SK-N-SH (cell line): ENCODE results near the gene VAMP5. TPM values are rescaled to one million over a fixed set of nuclear protein-coding genes. Genes with fewer than 3 reads are reported as not detected.

Experiments
- CTCF ChIA-PET: fragments of 300-600, 350-600 bp; formaldehyde crosslinking; extraction: SDS; loops from one replicate; lab custom pipeline; 2021; lab: Yijun Ruan, JAX
- POLR2A ChIA-PET: fragments of 350-600 bp; sonication (Branson Sonifier 250); formaldehyde crosslinking; extraction: SDS; loops from one replicate; lab custom pipeline; 2020; ENCODE audit warnings: antibody characterized with exemption, inconsistent platforms; lab: Yijun Ruan, JAX
- DNase-seq: peaks from one replicate; pipeline ENCODE4 v3.0.0; 2012
- H2AFZ ChIP-seq: fragments of 200-600 bp; sonication (generic); 2 replicates; pipeline ENCODE4 v1.8.1; 2016; ENCODE audit warnings: antibody characterized with exemption, mild to moderate bottlenecking, low read depth
- H3F3A ChIP-seq: fragments of 200-600 bp; sonication (generic); replicated peaks from 2 replicates; pipeline ENCODE3; 2016; ENCODE audit warnings: antibody characterized with exemption, mild to moderate bottlenecking; ENCODE audit not compliant: insufficient read depth
- H3K27ac ChIP-seq, 2 experiments: fragments of 200-500 bp in 1 of 2; fragments of 200-600 bp in 1 of 2; sonication (Bioruptor generic) in 1 of 2; sonication (generic), shearing (Covaris generic) in 1 of 2; 2 replicates each; pipeline versions ENCODE4 v1.5.1 to v1.6.1; 2014 to 2016; ENCODE audit warnings: low read depth in 2 of 2, inconsistent platforms in 1 of 2, low read length in 1 of 2, mild to moderate bottlenecking in 1 of 2, mixed read lengths in 1 of 2
- H3K27me3 ChIP-seq: fragments of 200-600 bp; sonication (generic), shearing (Covaris generic); 2 replicates; pipeline ENCODE4 v1.6.1; 2016; ENCODE audit warnings: mixed run types; ENCODE audit not compliant: insufficient read depth
- H3K36me3 ChIP-seq, 2 experiments: fragments of 200-500 bp in 1 of 2; fragments of 200-600 bp in 1 of 2; sonication (Bioruptor generic) in 1 of 2; sonication (generic) in 1 of 2; replicated peaks in 1 of 2; 2 replicates each; pipeline versions ENCODE3 to v1.5.1; 2014 to 2016; ENCODE audit warnings: low read length in 1 of 2, mild to moderate bottlenecking in 1 of 2; ENCODE audit not compliant: insufficient read depth in 2 of 2, control insufficient read depth in 1 of 2
- H3K4me1 ChIP-seq, 2 experiments: fragments of 200-500 bp in 1 of 2; fragments of 200-600 bp in 1 of 2; sonication (Bioruptor generic) in 1 of 2; sonication (generic), shearing (Covaris generic) in 1 of 2; 2 replicates each; pipeline versions ENCODE4 v1.5.1 to v1.6.1; 2014 to 2016; ENCODE audit warnings: low read depth in 1 of 2, low read length in 1 of 2, mixed run types in 1 of 2; ENCODE audit not compliant: insufficient read depth in 2 of 2, control insufficient read depth in 1 of 2
- H3K4me2 ChIP-seq: fragments of 200-600 bp; sonication (generic), shearing (Covaris generic); 2 replicates; pipeline ENCODE4 v1.6.1; 2017; ENCODE audit warnings: mixed run types
- H3K4me3 ChIP-seq, 2 experiments: fragments of 200-500 bp in 1 of 2; fragments of 200-600 bp in 1 of 2; sonication (Bioruptor generic) in 1 of 2; sonication (generic), shearing (Covaris generic) in 1 of 2; 2 replicates each; pipeline versions ENCODE4 v1.5.1 to v1.8.1; 2014 to 2016; ENCODE audit warnings: low read depth in 2 of 2, inconsistent platforms in 1 of 2, low read length in 1 of 2, mild to moderate bottlenecking in 1 of 2, mixed read lengths in 1 of 2, moderate library complexity in 1 of 2
- H3K79me2 ChIP-seq: fragments of 200-600 bp; sonication (generic); 2 replicates; pipeline ENCODE4 v1.8.1; 2017; ENCODE audit warnings: mild to moderate bottlenecking; ENCODE audit not compliant: insufficient read depth
- H3K9ac ChIP-seq: fragments of 200-600 bp; sonication (generic); 2 replicates; pipeline ENCODE4 v1.6.1; 2017; ENCODE audit warnings: mixed run types
- H3K9me2 ChIP-seq: fragments of 200-600 bp; sonication (generic); 2 replicates; pipeline ENCODE4 v1.6.1; 2017; ENCODE audit warnings: mixed run types
- H3K9me3 ChIP-seq: fragments of 200-600 bp; sonication (generic); 2 replicates; pipeline ENCODE4 v1.6.1; 2017; ENCODE audit warnings: mixed run types, mild to moderate bottlenecking, moderate library complexity
- H4K20me1 ChIP-seq: fragments of 200-600 bp; sonication (generic); 2 replicates; pipeline ENCODE4 v1.6.1; 2017; ENCODE audit warnings: mild to moderate bottlenecking, mixed run types; ENCODE audit not compliant: insufficient read depth
- CHD2 ChIP-seq: fragments of 150-350 bp; IDR thresholded peaks from 2 replicates; pipeline ENCODE4 v1.6.1; 2018; ENCODE audit warnings: low read length; ENCODE audit not compliant: partially characterized antibody
- FOXJ3 ChIP-seq: sonication (generic); formaldehyde crosslinking; IDR thresholded peaks from 2 replicates; pipeline ENCODE4 v1.5.1; 2020; ENCODE audit warnings: mild to moderate bottlenecking, missing genetic modification reagents
- MAX ChIP-seq: IDR thresholded peaks from 2 replicates; pipeline ENCODE4 v1.4.0; 2012; ENCODE audit warnings: low read depth
- MEF2A ChIP-seq: IDR thresholded peaks from 2 replicates; pipeline ENCODE4 v1.4.0; 2012; ENCODE audit warnings: low read depth, borderline replicate concordance
- NRF1 ChIP-seq: IDR thresholded peaks from 2 replicates; pipeline ENCODE4 v1.6.1; 2012; ENCODE audit warnings: low read depth, mild to moderate bottlenecking, low read length
- RAD21 ChIP-seq: IDR thresholded peaks from 2 replicates; pipeline ENCODE4 v1.6.1; 2012; ENCODE audit warnings: mild to moderate bottlenecking, low read length
- REST ChIP-seq: IDR thresholded peaks from 2 replicates; pipeline ENCODE4 v1.6.1; 2012; ENCODE audit warnings: mild to moderate bottlenecking, low read depth, low read length, moderate library complexity
- TAF1 ChIP-seq: IDR thresholded peaks from 2 replicates; pipeline ENCODE4 v1.6.1; 2012; ENCODE audit warnings: low read depth, mild to moderate bottlenecking, low read length, moderate library complexity, borderline replicate concordance
- TCF12 ChIP-seq: IDR thresholded peaks from 2 replicates; pipeline ENCODE4 v1.4.0; 2012
- TEAD4 ChIP-seq: IDR thresholded peaks from 2 replicates; pipeline ENCODE4 v1.4.0; 2012; ENCODE audit warnings: mild to moderate bottlenecking, borderline replicate concordance; ENCODE audit not compliant: insufficient read depth
- USF1 ChIP-seq: IDR thresholded peaks from 2 replicates; pipeline ENCODE4 v1.4.0; 2012; ENCODE audit warnings: low read depth, borderline replicate concordance
- USF2 ChIP-seq: fragments of 150-350 bp; IDR thresholded peaks from 2 replicates; pipeline ENCODE4 v1.6.1; 2017; ENCODE audit warnings: antibody characterized with exemption, low read length, low read depth, borderline replicate concordance
- ZBTB33 ChIP-seq: IDR thresholded peaks from 2 replicates; pipeline ENCODE4 v1.4.0; 2012; ENCODE audit warnings: low read depth, borderline replicate concordance
- WGBS: methylation state at CpG from one replicate; pipeline ENCODE4 v1.1.6; 2017; ENCODE audit warnings: low lambda C conversion rate; 5-methylcytosine and 5-hydroxymethylcytosine counted together
- polyA plus RNA-seq, 3 experiments: library from polyadenylated mRNA; depleted of rRNA; stranded (reverse); fragments of >200 nt; gene quantifications; 2 replicates each; pipeline ENCODE4 v1.2.3, GENCODE V29; 2012

Gene VAMP5
- polyA plus RNA-seq, 1 of the 3 experiments (the other 2 are of a cell fraction) = 12.0 TPM

- TF ChIP-seq TEAD4 = peak; percentile 49; the same call in 1 of the 2 replicates
- no peak for TF ChIP-seq CHD2
- TF ChIP-seq USF1 = no peak
- no peak for TF ChIP-seq RAD21
- TF ChIP-seq TCF12 = peak; percentile 85
- TF ChIP-seq FOXJ3 (CRISPR knock-in tag) = no peak
- TF ChIP-seq NRF1 = no peak
- no peak for TF ChIP-seq REST
- TF ChIP-seq MAX = no peak
- TF ChIP-seq ZBTB33 = no peak
- no peak for TF ChIP-seq USF2
- TF ChIP-seq MEF2A = no peak
Observed at GRCh38 chr2:85549826-85550225, 34.4 kb upstream of the VAMP5 start (continued).

- CTCF ChIA-PET = interaction anchor here (0.7 to 16.6 kb wide), 10 partner anchors 11 to 250 kb away, joined by 3 to 364 read pairs (median 12); partner anchors contain the start of genes MAT2A, SH2D6 and TMEM150A
- Histone ChIP-seq H3K27me3 (no peaks in the 10 kb centered on the region), H3K27ac (peak overlapping the region; percentile 42 to 54; a peak in 2 of 4 replicates), H3K9me2 (no peaks in the 10 kb centered on the region), H3K4me2 (no peak overlapping the region), H3K4me3 (no peak overlapping the region), H3K9ac (no peak overlapping the region), H3K36me3 (peaks cover 33 to 40% of the 10 kb centered on the region in 2 experiments), H4K20me1 (peaks cover 7% of the 10 kb centered on the region), H3K9me3 (no peaks in the 10 kb centered on the region), H3K79me2 (no peaks in the 10 kb centered on the region), H2AFZ (no peak overlapping the region), H3K4me1 (peaks cover 0 to 13% of the 10 kb centered on the region in 2 experiments; a peak in 2 of 4 replicates), H3F3A (peaks cover 50% of the 10 kb centered on the region)
- POLR2A ChIA-PET = interaction anchor here (0.8 to 8.2 kb wide), 6 partner anchors 11 to 131 kb away, joined by 4 to 87 read pairs (median 10); partner anchors contain the start of genes GGCX, MAT2A and SH2D6
- 91% methylated on average over 10 of the region's 10 CpGs for WGBS
- no peak for TF ChIP-seq RAD21
- no peak for TF ChIP-seq TAF1
- no peak for DNase-seq
Observed at GRCh38 chr2:85550486-85550885, 33.7 kb upstream of the VAMP5 start.
